Osteoblast (primary cell): ENCODE measurements around the gene MUC5AC. TPM values are rescaled to one million over a fixed set of nuclear protein-coding genes. Genes with fewer than 3 reads are reported as not detected.
"Not testable (repeated sequence)": the region's sequence is repeated elsewhere in the genome, so short reads cannot be mapped to it uniquely, and the experiment has no call there.

ENCODE experiments used
- DNase-seq: peaks from one replicate; pipeline ENCODE4 v3.0.0; 2011; ENCODE audit warnings: low spot score, mixed read lengths; ENCODE audit not compliant: insufficient read length; ENCODE audit errors: missing footprints
- H2AFZ ChIP-seq: 2 replicates; pipeline ENCODE4 v1.6.0; 2011; ENCODE audit warnings: mild to moderate bottlenecking, low read length
- H3K27ac ChIP-seq: 2 replicates; pipeline ENCODE4 v1.5.1; 2011; ENCODE audit warnings: mild to moderate bottlenecking, low read depth, low read length, moderate library complexity
- H3K27me3 ChIP-seq: 2 replicates; pipeline ENCODE4 v1.6.0; 2012; ENCODE audit warnings: mild to moderate bottlenecking, control low read depth, inconsistent platforms, low read length, moderate library complexity; ENCODE audit not compliant: insufficient read depth
- H3K36me3 ChIP-seq: 2 replicates; pipeline ENCODE4 v1.5.1; 2011; ENCODE audit warnings: mild to moderate bottlenecking, low read length, control low read depth, moderate library complexity; ENCODE audit not compliant: insufficient read depth
- H3K4me1 ChIP-seq: 2 replicates; pipeline ENCODE4 v1.5.1; 2011; ENCODE audit warnings: mild to moderate bottlenecking, low read length, control low read depth, moderate library complexity; ENCODE audit not compliant: insufficient read depth
- H3K4me2 ChIP-seq: 2 replicates; pipeline ENCODE4 v1.6.0; 2011; ENCODE audit warnings: mild to moderate bottlenecking, low read length; ENCODE audit not compliant: insufficient read depth
- H3K4me3 ChIP-seq: fragments of 200-600 bp; sonication (generic); 3 replicates; pipeline ENCODE4 v1.5.1; 2012; ENCODE audit warnings: mild to moderate bottlenecking, low read length, inconsistent platforms; ENCODE audit not compliant: insufficient read depth
- H3K79me2 ChIP-seq: 2 replicates; pipeline ENCODE4 v1.6.0; 2012; ENCODE audit warnings: mild to moderate bottlenecking, low read length, control low read depth, inconsistent platforms; ENCODE audit not compliant: insufficient read depth
- H3K9me3 ChIP-seq: 2 replicates; pipeline ENCODE4 v1.5.1; 2011; ENCODE audit warnings: low read depth, low read length, control low read depth
- H4K20me1 ChIP-seq: 2 replicates; pipeline ENCODE4 v1.6.0; 2012; ENCODE audit warnings: mild to moderate bottlenecking, low read length, control low read depth; ENCODE audit not compliant: insufficient read depth
- total RNA-seq: library from RNA; depleted of rRNA; stranded (reverse); fragments of >200 nt; gene quantifications from 2 replicates; pipeline ENCODE4 v1.2.3, GENCODE V29; 2012
- TF ChIP-seq, protein P1 (sequence below): IDR thresholded peaks from 2 replicates; pipeline ENCODE4 v1.5.1; 2011; ENCODE audit warnings: mild to moderate bottlenecking, low read depth, low read length, moderate library complexity; ENCODE audit errors: extremely low read depth

Gene MUC5AC
- total RNA-seq, 1 donor = not detected

DNA sequence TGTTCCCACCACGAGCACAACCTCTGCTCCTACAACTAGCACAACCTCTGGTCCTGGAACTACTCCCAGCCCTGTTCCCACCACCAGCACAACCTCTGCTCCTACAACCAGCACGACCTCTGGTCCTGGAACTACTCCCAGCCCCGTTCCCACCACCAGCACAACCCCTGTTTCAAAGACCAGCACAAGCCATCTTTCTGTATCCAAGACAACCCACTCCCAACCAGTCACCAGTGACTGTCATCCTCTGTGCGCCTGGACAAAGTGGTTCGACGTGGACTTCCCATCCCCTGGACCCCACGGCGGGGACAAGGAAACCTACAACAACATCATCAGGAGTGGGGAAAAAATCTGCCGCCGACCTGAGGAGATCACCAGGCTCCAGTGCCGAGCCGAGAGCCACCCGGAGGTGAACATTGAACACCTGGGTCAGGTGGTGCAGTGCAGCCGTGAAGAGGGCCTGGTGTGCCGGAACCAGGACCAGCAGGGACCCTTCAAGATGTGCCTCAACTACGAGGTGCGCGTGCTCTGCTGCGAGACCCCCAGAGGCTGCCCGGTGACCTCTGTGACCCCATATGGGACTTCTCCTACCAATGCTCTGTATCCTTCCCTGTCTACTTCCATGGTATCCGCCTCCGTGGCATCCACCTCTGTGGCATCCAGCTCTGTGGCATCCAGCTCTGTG is 34.2 kb downstream of the MUC5AC start:
- H3K27me3 ChIP-seq, H3K36me3 ChIP-seq, H3K27ac ChIP-seq, H2AFZ ChIP-seq, H3K4me2 ChIP-seq, H4K20me1 ChIP-seq, H3K4me3 ChIP-seq, H3K4me1 ChIP-seq, H3K79me2 ChIP-seq, DNase-seq, H3K9me3 ChIP-seq: not testable (repeated sequence)

DNA sequence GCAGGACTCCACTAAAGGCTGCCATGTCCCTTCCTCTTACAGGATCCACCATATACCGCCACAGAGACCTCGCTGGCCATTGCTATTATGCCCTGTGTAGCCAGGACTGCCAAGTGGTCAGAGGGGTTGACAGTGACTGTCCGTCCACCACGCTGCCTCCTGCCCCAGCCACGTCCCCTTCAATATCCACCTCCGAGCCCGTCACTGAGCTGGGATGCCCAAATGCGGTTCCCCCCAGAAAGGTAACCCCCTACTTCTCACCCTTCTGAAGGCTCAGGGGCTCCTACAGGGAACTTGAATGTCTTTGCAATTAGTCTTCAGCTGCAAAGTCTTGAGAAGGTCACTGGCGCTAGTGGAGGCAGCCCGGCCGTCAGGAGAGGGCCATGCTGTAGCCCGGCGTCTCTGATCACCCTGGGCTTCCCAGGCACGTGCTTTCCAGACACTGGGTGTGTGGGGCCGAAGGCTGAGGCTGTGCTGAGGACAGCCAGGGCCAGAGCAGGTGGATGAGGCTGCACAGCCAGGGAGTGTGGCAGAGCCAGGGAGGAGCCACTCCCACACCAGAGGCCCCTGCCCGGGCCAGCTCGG is 35.1 kb downstream of the MUC5AC start:
- no peak for DNase-seq
- Histone ChIP-seq H4K20me1 (no peaks in the 10 kb centered on the region), H3K9me3 (no peaks in the 10 kb centered on the region), H2AFZ (no peak overlapping the region), H3K4me2 (no peak overlapping the region), H3K36me3 (no peaks in the 10 kb centered on the region), H3K27ac (no peak overlapping the region), H3K4me3 (no peak overlapping the region), H3K79me2 (no peaks in the 10 kb centered on the region), H3K27me3 (no peaks in the 10 kb centered on the region), H3K4me1 (no peaks in the 10 kb centered on the region)
- TF ChIP-seq, protein P1, sequence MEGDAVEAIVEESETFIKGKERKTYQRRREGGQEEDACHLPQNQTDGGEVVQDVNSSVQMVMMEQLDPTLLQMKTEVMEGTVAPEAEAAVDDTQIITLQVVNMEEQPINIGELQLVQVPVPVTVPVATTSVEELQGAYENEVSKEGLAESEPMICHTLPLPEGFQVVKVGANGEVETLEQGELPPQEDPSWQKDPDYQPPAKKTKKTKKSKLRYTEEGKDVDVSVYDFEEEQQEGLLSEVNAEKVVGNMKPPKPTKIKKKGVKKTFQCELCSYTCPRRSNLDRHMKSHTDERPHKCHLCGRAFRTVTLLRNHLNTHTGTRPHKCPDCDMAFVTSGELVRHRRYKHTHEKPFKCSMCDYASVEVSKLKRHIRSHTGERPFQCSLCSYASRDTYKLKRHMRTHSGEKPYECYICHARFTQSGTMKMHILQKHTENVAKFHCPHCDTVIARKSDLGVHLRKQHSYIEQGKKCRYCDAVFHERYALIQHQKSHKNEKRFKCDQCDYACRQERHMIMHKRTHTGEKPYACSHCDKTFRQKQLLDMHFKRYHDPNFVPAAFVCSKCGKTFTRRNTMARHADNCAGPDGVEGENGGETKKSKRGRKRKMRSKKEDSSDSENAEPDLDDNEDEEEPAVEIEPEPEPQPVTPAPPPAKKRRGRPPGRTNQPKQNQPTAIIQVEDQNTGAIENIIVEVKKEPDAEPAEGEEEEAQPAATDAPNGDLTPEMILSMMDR = no peak

DNA sequence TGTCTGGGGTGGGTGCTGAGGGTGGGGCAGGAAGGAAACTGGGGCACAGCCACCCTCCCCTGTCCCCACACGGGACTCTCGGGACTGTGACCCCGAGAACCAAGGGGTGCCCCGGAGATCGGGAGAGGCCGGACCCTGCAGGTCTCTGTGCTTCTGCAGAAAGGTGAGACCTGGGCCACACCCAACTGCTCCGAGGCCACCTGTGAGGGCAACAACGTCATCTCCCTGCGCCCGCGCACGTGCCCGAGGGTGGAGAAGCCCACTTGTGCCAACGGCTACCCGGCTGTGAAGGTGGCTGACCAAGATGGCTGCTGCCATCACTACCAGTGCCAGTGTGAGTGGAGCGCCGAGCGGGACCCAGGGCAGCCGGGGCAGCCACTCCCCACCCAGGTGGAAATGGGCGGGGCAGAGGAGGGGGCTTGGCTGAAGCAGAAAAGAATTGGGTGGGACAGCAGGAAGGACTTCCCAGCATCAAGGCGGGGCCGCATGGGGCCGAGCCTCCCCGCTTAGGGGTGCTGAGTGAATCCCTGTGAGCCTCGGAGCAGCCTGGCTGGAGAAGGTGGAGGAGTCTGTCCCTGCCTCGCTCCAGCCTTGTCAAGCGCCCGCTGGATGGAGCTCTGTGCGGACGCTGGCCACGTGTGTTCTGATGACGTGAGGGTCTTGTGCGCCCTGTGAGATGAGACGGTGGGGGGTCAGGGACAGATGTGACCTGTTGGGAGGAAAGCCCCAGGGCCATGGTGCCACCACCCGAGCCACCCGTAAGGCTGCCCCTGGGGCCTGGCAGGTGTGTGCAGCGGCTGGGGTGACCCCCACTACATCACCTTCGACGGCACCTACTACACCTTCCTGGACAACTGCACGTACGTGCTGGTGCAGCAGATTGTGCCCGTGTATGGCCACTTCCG is 35.8 kb downstream of the MUC5AC start:
- no peaks in the 10 kb centered on the region for H3K27me3 ChIP-seq
- no peaks in the 10 kb centered on the region for H4K20me1 ChIP-seq
- no peak overlapping the region for H3K4me2 ChIP-seq
- H3K9me3 ChIP-seq = no peaks in the 10 kb centered on the region
- no peaks in the 10 kb centered on the region for H3K36me3 ChIP-seq
- no peaks in the 10 kb centered on the region for H3K4me1 ChIP-seq
- H3K4me3 ChIP-seq = no peak overlapping the region
- no peaks in the 10 kb centered on the region for H3K79me2 ChIP-seq
- H3K27ac ChIP-seq = no peak overlapping the region
- TF ChIP-seq, protein P1 = no peak
- peak; percentile 76 for DNase-seq
- H2AFZ ChIP-seq = no peak overlapping the region

DNA sequence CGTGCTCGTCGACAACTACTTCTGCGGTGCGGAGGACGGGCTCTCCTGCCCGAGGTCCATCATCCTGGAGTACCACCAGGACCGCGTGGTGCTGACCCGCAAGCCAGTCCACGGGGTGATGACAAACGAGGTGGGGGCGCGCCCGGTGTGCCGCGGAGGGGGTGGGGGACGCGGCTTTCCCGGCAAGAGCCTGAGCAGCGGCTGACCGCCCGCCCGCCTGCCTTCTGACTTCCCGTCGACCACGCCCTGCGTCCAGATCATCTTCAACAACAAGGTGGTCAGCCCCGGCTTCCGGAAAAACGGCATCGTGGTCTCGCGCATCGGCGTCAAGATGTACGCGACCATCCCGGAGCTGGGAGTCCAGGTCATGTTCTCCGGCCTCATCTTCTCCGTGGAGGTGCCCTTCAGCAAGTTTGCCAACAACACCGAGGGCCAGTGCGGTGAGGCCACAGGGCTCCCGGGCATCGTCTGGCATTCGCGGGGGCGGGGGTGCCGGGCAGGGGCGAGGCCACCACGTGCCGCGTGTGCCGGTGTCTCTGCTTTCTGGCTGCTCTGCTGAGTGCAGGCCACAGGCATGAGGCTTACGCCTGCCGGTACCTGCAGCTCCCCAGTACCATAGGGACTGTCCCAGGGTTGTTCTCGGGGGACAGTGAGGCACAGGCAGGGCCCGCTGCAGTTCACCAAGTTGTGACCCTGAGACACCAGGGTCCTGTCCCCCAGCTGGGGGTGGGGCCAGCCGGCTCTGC is 36.7 kb downstream of the MUC5AC start:
- Histone ChIP-seq H2AFZ (no peak overlapping the region), H3K27ac (no peak overlapping the region), H3K9me3 (no peaks in the 10 kb centered on the region), H3K27me3 (no peaks in the 10 kb centered on the region), H3K4me3 (no peak overlapping the region), H3K79me2 (no peaks in the 10 kb centered on the region), H3K4me1 (no peaks in the 10 kb centered on the region), H4K20me1 (no peaks in the 10 kb centered on the region), H3K36me3 (no peaks in the 10 kb centered on the region), H3K4me2 (no peak overlapping the region)
- DNase-seq = peak; percentile 71
- TF ChIP-seq, protein P1 = no peak
